ENCODE results near the gene AKT1.

AKT1 gene

GRCh38 chr14:104771918-104772706 is 23.4 kb downstream of the AKT1 start:
- H3K36me3 ChIP-seq (ENCODE audit: insufficient read depth) = no peaks in the 10 kb centered on the region
- H3K27me3 ChIP-seq (ENCODE audit: insufficient read depth, low read depth) = no peaks in the 10 kb centered on the region
- H3K79me2 ChIP-seq (ENCODE audit: insufficient read depth, low read depth) = no peaks in the 10 kb centered on the region

DNA sequence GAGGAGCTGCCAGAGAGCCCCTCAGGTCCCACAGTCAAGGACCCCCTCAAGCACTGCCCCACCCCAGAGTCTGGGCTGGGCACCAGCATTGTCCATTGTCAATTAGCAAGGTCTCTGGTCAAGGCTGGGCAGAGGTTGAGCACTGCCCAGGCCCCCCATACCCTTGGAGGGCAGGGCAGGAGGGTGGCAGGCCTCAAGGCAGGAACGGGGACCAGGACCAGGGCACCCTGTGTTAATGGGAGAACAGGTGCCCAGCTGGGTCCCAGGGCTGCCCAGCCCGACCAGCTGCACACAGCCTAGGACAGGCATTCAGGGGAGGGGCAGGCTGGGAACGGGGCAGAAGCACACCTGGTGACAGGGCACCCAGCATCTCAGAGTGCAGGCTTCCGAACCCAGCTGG is 24.2 kb downstream of the AKT1 start:
- Histone ChIP-seq H3K4me3 (IDR thresholded peaks at IDR 0.05; ENCODE audit: insufficient read depth, low read depth, low read length) (no peak overlapping the region), H3K36me3 (ENCODE audit: insufficient read depth) (no peaks in the 10 kb centered on the region), H3K9ac (no peak overlapping the region), H3K4me2 (no peak overlapping the region), H4K20me1 (ENCODE audit: insufficient read depth) (no peaks in the 10 kb centered on the region), H3K4me1 (ENCODE audit: low read depth, poor library complexity, severe bottlenecking) (no peaks in the 10 kb centered on the region), H3K27me3 (ENCODE audit: insufficient read depth, low read depth) (no peaks in the 10 kb centered on the region), H2AFZ (ENCODE audit: low read depth) (no peak overlapping the region), H3K79me2 (ENCODE audit: insufficient read depth, low read depth) (no peaks in the 10 kb centered on the region), H3K27ac (no peak overlapping the region)
- TF ChIP-seq, protein P1, sequence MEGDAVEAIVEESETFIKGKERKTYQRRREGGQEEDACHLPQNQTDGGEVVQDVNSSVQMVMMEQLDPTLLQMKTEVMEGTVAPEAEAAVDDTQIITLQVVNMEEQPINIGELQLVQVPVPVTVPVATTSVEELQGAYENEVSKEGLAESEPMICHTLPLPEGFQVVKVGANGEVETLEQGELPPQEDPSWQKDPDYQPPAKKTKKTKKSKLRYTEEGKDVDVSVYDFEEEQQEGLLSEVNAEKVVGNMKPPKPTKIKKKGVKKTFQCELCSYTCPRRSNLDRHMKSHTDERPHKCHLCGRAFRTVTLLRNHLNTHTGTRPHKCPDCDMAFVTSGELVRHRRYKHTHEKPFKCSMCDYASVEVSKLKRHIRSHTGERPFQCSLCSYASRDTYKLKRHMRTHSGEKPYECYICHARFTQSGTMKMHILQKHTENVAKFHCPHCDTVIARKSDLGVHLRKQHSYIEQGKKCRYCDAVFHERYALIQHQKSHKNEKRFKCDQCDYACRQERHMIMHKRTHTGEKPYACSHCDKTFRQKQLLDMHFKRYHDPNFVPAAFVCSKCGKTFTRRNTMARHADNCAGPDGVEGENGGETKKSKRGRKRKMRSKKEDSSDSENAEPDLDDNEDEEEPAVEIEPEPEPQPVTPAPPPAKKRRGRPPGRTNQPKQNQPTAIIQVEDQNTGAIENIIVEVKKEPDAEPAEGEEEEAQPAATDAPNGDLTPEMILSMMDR (conservative IDR thresholded peaks at IDR 0.05; ENCODE audit: low read depth, low read length) = no peak

More at GRCh38 chr14:104771918-104772706, 23.4 kb downstream of the AKT1 start:
- H3K27ac ChIP-seq = no peak overlapping the region
- no peaks in the 10 kb centered on the region for H3K4me1 ChIP-seq (ENCODE audit: low read depth, poor library complexity, severe bottlenecking)
- H2AFZ ChIP-seq (ENCODE audit: low read depth) = no peak overlapping the region
- TF ChIP-seq, protein P1 (conservative IDR thresholded peaks at IDR 0.05; ENCODE audit: low read depth, low read length) = no peak
- no peaks in the 10 kb centered on the region for H4K20me1 ChIP-seq (ENCODE audit: insufficient read depth)
- no peak overlapping the region for H3K4me3 ChIP-seq (IDR thresholded peaks at IDR 0.05; ENCODE audit: insufficient read depth, low read depth, low read length)
- no peak overlapping the region for H3K9ac ChIP-seq
- H3K4me2 ChIP-seq = no peak overlapping the region

- TF ChIP-seq, protein P1 (conservative IDR thresholded peaks at IDR 0.05; ENCODE audit: low read depth, low read length) = peak; percentile 30; the same call in 1 of the 2 replicates
- Histone ChIP-seq H3K4me2 (no peak overlapping the region), H3K27ac (no peak overlapping the region), H4K20me1 (ENCODE audit: insufficient read depth) (no peaks in the 10 kb centered on the region), H3K4me3 (IDR thresholded peaks at IDR 0.05; ENCODE audit: insufficient read depth, low read depth, low read length) (no peak overlapping the region), H2AFZ (ENCODE audit: low read depth) (no peak overlapping the region), H3K4me1 (ENCODE audit: low read depth, poor library complexity, severe bottlenecking) (no peaks in the 10 kb centered on the region), H3K36me3 (ENCODE audit: insufficient read depth) (no peaks in the 10 kb centered on the region), H3K9ac (no peak overlapping the region), H3K79me2 (ENCODE audit: insufficient read depth, low read depth) (no peaks in the 10 kb centered on the region), H3K27me3 (ENCODE audit: insufficient read depth, low read depth) (no peaks in the 10 kb centered on the region)
Observed at GRCh38 chr14:104770851-104771272, 24.7 kb downstream of the AKT1 start.

GRCh38 chr14:104770072-104770579 is 25.4 kb downstream of the AKT1 start:
- Histone ChIP-seq H4K20me1 (ENCODE audit: insufficient read depth) (no peaks in the 10 kb centered on the region), H2AFZ (ENCODE audit: low read depth) (no peak overlapping the region), H3K27me3 (ENCODE audit: insufficient read depth, low read depth) (no peaks in the 10 kb centered on the region), H3K27ac (no peak overlapping the region), H3K4me1 (ENCODE audit: low read depth, poor library complexity, severe bottlenecking) (no peaks in the 10 kb centered on the region), H3K4me2 (no peak overlapping the region), H3K4me3 (IDR thresholded peaks at IDR 0.05; ENCODE audit: insufficient read depth, low read depth, low read length) (no peak overlapping the region), H3K36me3 (ENCODE audit: insufficient read depth) (no peaks in the 10 kb centered on the region), H3K79me2 (ENCODE audit: insufficient read depth, low read depth) (no peaks in the 10 kb centered on the region), H3K9ac (no peak overlapping the region)
- TF ChIP-seq, protein P1 (conservative IDR thresholded peaks at IDR 0.05; ENCODE audit: low read depth, low read length) = no peak

Measured in KMS-11 (cell line).